Testis (tissue), 3 donors: ENCODE data around the gene SNRNP48. TPM values are rescaled to one million over a fixed set of nuclear protein-coding genes. Genes with fewer than 3 reads are reported as not detected.

ENCODE experiments used
- DNase-seq: peaks from one replicate; pipeline ENCODE4 v3.0.0-alpha.2; 2019
- H3K27ac ChIP-seq, 2 donors: fragments of 200-600 bp; sonication (generic); one replicate each; pipeline ENCODE4 v1.5.1; 2019
- H3K27me3 ChIP-seq: fragments of 200-600 bp; sonication (generic); one replicate; pipeline ENCODE4 v1.5.1; 2019
- H3K36me3 ChIP-seq: fragments of 200-600 bp; sonication (generic); one replicate; pipeline ENCODE4 v1.5.1; 2017; ENCODE audit warnings: low read depth; ENCODE audit errors: missing control alignments
- H3K4me1 ChIP-seq: fragments of 200-600 bp; sonication (generic); one replicate; pipeline ENCODE4 v1.5.1; 2019
- H3K4me3 ChIP-seq, 2 donors: fragments of 200-600 bp; sonication (generic); one replicate each; pipeline ENCODE4 v1.5.1; 2017 to 2019
- H3K9me3 ChIP-seq: fragments of 200-600 bp; sonication (generic); one replicate; pipeline ENCODE4 v1.5.1; 2017
- POLR2A ChIP-seq: fragments of 450-650 bp; IDR thresholded peaks from one replicate; pipeline ENCODE4 v1.6.1; 2017; ENCODE audit warnings: antibody characterized with exemption, mild to moderate bottlenecking, moderate library complexity
- WGBS, 2 donors: methylation state at CpG; one replicate each; pipeline ENCODE4 v1.1.5; 2018; 5-methylcytosine and 5-hydroxymethylcytosine counted together
- intact Hi-C: fragments of 100-400 bp; cut with DNase I; formaldehyde crosslinking; loops from one replicate; pipeline ENCODE4 v1.15.1; 2023; ENCODE audit warnings: low total_unique reads
- polyA plus RNA-seq: library from polyadenylated mRNA; stranded (reverse); fragments of 350-450 nt; fragmentation: Illumina TruSeq; extraction: RNeasy Lipid Tissue Mini Kit (QIAGEN cat#74804); gene quantifications from one replicate; pipeline ENCODE4 v1.2.3, GENCODE V29; 2014; ENCODE audit warnings: low read depth, low replicate concordance; ENCODE audit not compliant: insufficient read depth
- total RNA-seq, 2 donors: library from RNA; depleted of rRNA; stranded (reverse); fragments of >200 nt; gene quantifications; one replicate each; pipeline ENCODE4 v1.2.3, GENCODE V29; 2016
- TF ChIP-seq, protein P1 (sequence below), 3 experiments: fragments of 450-650 bp in 2 of 3; fragments of 200-600 bp in 1 of 3; sonication (generic) in 1 of 3; IDR thresholded peaks; one replicate each; pipeline ENCODE4 v1.5.1; 2016 to 2019; ENCODE audit warnings: antibody characterized with exemption in 3 of 3, mild to moderate bottlenecking in 2 of 3, moderate library complexity in 1 of 3

SNRNP48 gene
- total and polyA plus RNA-seq, 3 donors from 2014 or later: 5.6 to 10.7 (median 8.5) TPM

DNA sequence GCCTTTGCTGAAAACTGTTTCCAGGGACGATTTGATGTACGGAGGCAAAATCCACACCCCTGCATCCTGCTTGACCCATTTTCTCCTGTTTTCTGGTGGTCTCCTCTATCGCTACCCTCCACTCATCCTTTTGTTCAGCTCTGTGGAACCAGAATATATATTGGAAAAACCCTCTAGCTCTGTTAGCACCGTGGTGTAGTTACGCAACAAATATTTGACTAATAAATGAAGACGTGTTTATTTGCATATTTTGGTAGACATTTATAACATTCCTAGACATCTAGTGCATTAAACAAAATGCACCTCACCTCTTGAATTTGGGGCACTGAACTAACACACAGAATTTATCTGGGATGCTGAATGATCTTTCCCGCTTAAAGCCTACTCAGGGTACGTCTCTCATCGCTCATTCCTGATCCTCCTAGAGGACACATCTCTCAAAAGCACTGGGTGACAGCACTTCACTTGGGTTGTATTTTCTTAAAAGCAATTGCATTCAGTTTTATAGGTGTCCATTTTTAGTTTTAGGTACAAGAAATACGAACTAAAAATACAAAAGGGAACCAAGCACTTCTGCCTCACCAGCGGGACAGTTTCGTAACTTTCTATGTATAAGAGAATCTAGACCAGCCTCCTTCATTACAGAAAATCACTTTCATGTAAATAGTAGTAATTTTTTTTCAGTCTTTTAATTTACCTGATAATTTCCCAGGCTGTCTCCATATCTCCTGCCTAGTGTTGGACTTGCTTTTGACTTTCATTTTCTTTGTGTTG lies 59.2 kb downstream of the SNRNP48 start:
- Histone ChIP-seq H3K4me3 (no peak overlapping the region), H3K4me1 (no peaks in the 10 kb centered on the region), H3K36me3 (no peaks in the 10 kb centered on the region), H3K27me3 (no peaks in the 10 kb centered on the region), H3K27ac (no peak overlapping the region), H3K9me3 (no peaks in the 10 kb centered on the region)
- DNase-seq: no peak
- intact Hi-C loops: no loop called here
- WGBS, 2 donors: 89 to 92% methylated on average over 12 of the region's 12 CpGs
- TF ChIP-seq, protein P1, sequence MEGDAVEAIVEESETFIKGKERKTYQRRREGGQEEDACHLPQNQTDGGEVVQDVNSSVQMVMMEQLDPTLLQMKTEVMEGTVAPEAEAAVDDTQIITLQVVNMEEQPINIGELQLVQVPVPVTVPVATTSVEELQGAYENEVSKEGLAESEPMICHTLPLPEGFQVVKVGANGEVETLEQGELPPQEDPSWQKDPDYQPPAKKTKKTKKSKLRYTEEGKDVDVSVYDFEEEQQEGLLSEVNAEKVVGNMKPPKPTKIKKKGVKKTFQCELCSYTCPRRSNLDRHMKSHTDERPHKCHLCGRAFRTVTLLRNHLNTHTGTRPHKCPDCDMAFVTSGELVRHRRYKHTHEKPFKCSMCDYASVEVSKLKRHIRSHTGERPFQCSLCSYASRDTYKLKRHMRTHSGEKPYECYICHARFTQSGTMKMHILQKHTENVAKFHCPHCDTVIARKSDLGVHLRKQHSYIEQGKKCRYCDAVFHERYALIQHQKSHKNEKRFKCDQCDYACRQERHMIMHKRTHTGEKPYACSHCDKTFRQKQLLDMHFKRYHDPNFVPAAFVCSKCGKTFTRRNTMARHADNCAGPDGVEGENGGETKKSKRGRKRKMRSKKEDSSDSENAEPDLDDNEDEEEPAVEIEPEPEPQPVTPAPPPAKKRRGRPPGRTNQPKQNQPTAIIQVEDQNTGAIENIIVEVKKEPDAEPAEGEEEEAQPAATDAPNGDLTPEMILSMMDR (IDR thresholded peaks at IDR 0.05): no peak
- no peak for TF ChIP-seq POLR2A

DNA sequence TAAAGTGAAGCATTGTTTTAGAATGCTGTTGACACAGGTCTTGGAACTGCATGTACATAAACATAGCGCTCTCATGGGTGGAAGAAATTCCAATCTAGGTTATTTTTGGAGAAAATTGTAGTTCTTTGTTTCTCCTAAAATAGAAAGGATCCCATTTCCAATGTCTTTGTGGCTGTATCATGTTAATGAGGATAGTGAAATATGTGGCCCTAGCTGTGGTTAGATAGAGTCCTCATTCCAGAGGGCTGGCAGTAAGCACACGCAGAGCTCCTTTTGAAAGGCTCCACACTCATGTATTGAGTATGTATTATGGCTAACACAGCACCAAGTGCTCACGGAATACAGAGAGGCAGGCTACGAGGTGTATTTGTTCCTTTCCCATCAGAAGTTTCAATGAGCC lies 60.9 kb downstream of the SNRNP48 start:
- H3K27me3 ChIP-seq: no peaks in the 10 kb centered on the region
- intact Hi-C loops: no loop called here

DNA sequence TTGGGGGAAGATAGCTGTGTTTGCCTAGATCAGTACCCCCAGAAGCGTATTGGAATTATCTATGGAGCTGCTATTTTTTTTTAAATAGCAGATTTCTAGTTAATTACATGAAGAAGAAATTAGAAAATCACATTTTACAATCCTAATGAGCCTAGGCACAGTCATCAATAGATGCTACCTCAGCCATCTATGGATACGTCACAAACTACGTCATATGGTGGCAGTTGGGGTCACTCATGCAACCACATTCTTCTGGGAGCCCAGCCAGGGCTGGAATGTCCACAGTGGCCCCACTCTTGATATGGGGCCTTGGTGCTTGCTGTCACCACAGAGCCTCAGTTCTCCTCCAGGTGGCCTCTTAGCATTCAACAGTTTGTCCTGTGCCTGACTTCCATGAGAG lies 63.0 kb downstream of the SNRNP48 start:
- H3K4me1 ChIP-seq: no peaks in the 10 kb centered on the region
- H3K9me3 ChIP-seq: no peaks in the 10 kb centered on the region
- no peak for DNase-seq
- intact Hi-C loops: no loop called here
- no peak overlapping the region for H3K27ac ChIP-seq
- no peaks in the 10 kb centered on the region for H3K27me3 ChIP-seq
- no peak overlapping the region for H3K4me3 ChIP-seq
- TF ChIP-seq, protein P1 (IDR thresholded peaks at IDR 0.05): no peak
- TF ChIP-seq POLR2A: no peak
- H3K36me3 ChIP-seq: no peaks in the 10 kb centered on the region
- 92 to 95% methylated on average over 3 of the region's 3 CpGs for WGBS, 2 donors

More for the DNA sequence above, 60.9 kb downstream of the SNRNP48 start:
- Histone ChIP-seq H3K27ac (no peak overlapping the region), H3K9me3 (no peaks in the 10 kb centered on the region), H3K36me3 (no peaks in the 10 kb centered on the region), H3K4me3 (no peak overlapping the region), H3K4me1 (no peaks in the 10 kb centered on the region)
- no peak for DNase-seq
- no peak for TF ChIP-seq POLR2A
- WGBS, 2 donors: 62 to 67% methylated on average over 4 of the region's 4 CpGs

DNA sequence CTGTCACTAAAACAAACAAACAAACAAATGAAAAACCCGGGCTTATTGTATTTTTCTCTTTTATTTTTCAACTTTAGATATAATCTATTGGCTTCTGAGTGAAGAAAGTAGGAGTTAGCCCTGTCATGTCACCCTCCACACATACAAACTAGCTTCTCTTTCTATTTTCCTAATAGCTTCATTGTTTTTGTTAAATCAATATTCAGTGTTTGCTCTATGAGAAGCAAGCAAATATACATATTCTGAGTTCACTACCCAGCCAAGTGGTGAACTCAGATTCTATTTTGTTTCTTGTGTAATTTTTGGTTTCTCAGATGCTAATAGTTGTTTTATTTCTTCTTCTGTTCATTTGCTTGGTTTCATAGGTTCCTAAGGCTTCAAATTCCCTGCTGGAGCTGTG lies 66.4 kb downstream of the SNRNP48 start:
- intact Hi-C loops: no loop called here
- no peak for DNase-seq
- Histone ChIP-seq H3K27ac (no peak overlapping the region), H3K27me3 (no peaks in the 10 kb centered on the region), H3K4me3 (no peak overlapping the region), H3K9me3 (no peaks in the 10 kb centered on the region), H3K36me3 (no peaks in the 10 kb centered on the region), H3K4me1 (no peaks in the 10 kb centered on the region)
- 82 to 95% methylated on average over 1 of the region's 1 CpG for WGBS, 2 donors
- no peak for TF ChIP-seq POLR2A
- TF ChIP-seq, protein P1 (IDR thresholded peaks at IDR 0.05): no peak

DNA sequence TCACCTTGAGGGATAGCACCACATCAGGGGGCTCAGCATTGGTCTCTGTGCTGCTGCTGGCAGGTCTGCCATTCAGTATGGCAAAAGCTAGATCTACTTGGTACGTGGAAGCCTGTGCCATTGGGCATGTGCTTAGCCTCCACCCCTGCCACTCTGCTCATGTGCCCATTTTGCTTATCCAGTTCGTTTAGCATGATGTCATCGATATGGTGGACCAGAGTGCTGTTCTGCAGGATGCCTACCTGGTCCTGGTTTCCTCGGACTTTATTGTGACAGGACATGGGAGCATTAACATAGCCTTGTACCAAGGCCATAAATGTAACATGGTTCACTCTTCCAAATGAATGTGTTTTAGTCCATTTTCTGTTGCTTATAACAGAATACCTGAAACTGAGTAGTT lies 68.5 kb downstream of the SNRNP48 start:
- no peaks in the 10 kb centered on the region for H3K36me3 ChIP-seq
- H3K27ac ChIP-seq: no peak overlapping the region
- no peaks in the 10 kb centered on the region for H3K9me3 ChIP-seq
- DNase-seq: no peak
- TF ChIP-seq, protein P1 (IDR thresholded peaks at IDR 0.05): no peak
- no peak for TF ChIP-seq POLR2A
- H3K27me3 ChIP-seq: no peaks in the 10 kb centered on the region
- intact Hi-C loops: no loop called here
- no peaks in the 10 kb centered on the region for H3K4me1 ChIP-seq
- WGBS, 2 donors: 93 to 97% methylated on average over 4 of the region's 4 CpGs
- no peak overlapping the region for H3K4me3 ChIP-seq
